Inferior parietal cortex (tissue), 1 donor: ENCODE measurements around the gene ANKZF1.

ENCODE experiments used
- DNase-seq: peaks from one replicate; pipeline ENCODE4 v3.0.0-alpha.2; 2016; ENCODE audit errors: extremely low spot score

Gene ANKZF1

DNA sequence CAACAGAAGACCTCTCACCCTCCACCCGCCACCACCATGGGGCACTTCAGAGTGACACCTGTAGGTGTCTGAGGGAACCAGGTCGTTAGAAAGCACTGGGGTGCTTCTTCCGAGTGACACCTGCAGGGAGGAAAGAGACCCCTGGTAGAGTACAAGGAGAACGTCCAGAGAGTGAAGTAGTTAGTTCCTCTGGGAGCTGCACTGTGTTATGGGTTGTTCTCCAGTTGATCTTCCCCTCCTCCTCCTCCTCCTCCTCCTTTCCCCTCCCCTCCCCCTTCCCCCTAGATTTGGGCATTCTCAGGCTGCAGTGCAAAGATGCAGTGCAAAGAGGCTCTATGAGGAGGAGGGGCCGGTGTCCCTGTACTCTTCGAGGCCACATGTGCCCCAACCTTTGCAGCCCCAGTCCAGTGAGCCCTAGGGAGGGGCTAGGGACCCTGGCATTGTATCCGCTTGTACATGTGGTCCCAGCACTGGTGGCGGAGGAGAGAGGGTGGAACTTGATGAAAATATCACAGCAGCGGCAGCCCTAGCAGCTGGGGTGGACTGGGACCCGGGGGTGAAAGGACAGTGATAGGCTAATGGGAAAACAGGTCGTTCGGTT lies 50.4 kb downstream of the ANKZF1 start:
- DNase-seq = no peak

DNA sequence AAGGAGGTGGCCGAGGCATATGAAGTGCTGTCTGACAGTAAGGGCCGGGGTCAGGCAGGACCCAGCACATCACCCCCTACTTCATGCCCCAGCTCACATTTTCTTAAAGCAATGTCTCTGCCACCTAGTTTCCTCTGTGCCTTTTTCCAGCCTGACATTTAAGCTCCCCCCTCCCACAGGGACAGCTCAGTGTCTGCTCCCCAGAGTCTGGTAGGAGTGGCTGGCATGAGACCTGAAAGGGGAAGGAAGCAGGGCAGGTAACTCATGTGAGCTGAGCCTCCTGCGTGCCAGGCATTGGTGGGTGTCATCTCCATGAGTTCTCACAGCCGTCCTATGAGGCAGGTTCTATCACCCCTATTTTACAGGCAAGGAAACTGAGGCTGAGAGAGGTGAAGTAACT lies 51.0 kb downstream of the ANKZF1 start:
- no peak for DNase-seq

DNA sequence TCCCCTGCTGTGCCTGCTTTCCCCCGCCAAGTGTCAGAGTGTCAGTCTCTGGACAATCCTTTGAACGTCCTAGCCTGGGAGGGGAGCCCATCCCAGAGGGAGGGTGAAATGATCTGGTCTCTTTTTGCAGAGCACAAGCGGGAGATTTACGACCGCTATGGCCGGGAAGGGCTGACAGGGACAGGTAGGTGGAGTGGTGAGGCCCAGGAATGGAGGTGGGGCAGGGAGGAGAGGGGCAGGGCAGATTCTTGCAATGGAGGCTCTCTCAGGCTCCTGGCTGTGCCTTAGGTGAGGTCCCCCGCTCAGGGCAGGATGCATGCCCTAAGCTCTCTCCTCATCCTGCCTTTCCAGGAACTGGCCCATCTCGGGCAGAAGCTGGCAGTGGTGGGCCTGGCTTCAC lies 52.0 kb downstream of the ANKZF1 start:
- DNase-seq = no peak

DNA sequence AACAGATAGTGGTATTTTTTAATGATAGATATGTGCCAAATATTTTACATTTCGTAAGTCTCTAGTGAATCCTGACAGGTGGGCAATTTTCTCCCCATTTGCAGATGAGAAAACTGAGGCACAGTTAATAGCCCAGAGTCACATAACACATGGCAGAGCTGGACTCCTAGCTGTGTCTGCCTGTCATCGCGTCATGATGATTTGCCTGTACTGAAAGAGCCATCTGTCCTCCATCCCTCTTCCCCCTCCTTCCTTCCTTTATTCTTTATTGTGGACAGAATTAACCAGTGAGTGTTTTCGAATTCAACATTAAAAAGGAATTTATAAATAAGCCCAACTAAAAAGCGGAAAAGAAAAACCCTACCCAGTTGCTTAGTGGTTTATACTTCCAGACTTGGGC lies 52.8 kb downstream of the ANKZF1 start:
- peak; percentile 65 for DNase-seq

DNA sequence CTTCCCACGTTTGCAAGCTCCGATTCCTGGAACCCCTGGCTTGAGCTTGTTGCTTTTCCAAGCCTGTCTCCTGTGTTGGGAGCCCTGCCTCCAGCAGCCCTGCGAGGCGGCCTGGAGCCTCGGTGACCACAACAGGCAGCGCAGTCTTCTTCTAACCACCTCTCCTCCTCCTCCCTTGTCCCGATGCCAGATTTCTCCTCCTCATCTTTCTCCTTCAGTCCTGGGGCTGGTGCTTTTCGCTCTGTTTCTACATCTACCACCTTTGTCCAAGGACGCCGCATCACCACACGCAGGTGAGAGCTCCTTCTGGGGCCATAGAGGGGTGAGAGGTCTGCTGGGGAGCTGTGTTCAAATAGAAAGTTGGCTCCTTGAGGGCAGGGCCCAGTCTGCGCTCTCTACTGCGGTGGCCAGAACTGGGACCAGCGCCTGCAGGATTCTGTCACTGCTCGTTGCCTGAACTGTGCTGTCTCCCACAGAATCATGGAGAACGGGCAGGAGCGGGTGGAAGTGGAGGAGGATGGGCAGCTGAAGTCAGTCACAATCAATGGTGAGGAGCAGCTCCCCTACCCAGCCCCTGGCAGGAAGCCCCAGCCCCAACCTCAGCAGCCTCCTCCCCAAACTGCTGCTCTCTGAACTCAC lies 53.5 kb downstream of the ANKZF1 start:
- peak; percentile 43 for DNase-seq

DNA sequence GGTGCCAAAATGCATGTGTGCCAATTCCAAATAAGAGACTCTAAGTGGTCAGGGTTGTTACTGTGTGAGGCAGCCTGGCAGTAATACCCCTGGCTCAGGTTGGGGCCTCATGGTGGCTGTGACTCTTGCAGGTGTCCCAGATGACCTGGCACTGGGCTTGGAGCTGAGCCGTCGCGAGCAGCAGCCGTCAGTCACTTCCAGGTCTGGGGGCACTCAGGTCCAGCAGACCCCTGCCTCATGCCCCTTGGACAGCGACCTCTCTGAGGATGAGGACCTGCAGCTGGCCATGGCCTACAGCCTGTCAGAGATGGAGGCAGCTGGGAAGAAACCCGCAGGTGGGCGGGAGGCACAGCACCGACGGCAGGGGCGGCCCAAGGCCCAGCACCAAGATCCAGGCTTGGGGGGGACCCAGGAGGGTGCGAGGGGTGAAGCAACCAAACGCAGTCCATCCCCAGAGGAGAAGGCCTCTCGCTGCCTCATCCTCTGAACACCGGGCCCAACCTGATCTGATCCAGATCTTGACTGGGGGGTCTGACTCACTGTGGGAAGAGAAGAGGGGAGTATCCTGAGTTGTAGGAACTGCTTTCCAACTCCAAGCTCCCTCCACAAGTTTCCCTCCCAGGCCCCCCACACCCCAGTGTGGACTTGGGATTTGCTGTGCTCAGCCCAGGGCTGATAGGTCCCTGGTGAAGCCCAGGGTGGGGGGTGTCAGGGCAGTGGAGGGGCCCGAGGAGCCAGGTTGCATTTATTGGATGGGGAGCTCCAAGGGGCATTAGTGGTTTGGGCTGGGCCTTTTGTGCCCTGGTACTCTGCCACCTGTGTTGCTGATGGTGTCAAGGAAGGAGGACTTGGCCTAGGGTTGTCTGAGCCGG lies 55.1 kb downstream of the ANKZF1 start:
- DNase-seq = no peak

DNA sequence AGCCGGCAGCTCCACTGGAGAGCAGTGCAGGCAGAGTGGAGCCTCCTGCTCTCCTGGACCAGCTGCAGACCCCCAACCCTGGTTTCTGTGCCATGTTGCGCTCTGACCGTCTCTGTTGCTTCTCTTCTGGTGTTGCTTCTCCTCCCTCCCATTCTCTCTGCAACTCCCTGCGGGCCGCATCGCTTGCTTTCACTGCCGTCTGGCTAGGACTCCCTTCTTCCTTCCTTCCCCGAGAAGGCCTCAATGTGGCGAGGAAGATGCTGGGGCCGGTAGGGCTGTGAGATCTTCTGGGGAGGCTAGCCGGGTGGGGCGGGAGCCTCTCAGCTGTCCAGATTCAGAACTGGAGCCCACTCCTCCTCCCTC lies 55.7 kb downstream of the ANKZF1 start:
- DNase-seq = no peak

DNA sequence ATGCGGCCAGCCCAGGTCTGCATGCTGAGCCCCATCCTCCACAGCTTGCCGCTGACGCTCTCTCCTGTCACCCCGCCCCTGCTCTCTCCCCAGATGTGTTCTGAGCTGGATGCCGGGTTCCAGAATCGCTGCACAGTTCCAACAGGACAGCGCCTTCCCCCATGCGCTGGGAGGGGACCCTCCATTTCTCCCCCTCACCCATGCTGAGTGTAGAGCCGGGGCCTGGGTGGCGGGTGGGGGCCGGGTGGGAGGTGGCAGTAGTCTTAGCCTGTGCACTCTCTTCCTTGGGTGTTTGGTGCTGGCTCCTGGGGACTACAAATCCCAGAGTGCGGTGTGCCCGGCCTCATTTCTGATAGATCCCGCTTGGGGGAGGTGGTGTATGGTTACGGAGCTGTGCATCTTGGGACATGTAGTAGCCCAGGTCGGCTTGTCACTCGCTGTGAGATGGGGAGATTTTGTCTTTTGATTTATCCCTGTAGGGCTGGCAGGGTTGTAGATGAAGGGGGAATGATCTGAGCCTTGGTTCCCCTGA lies 56.4 kb downstream of the ANKZF1 start:
- DNase-seq = peak; percentile 68
